Stimulated activated CD4-positive, alpha-beta T cell treated with anti-CD3 and anti-CD28 coated beads, Interleukin-4, amount 100 ng/mL, for 4 hours (primary cell): ENCODE data around the gene ITSN1.
"Not testable (repeated sequence)": the region's sequence is repeated elsewhere in the genome, so short reads cannot be mapped to it uniquely, and the experiment has no call there.

Experiments
- DNase-seq, 2 experiments: peaks; one replicate each; pipeline ENCODE4 v3.0.0-alpha.2; 2020

Gene ITSN1

DNA sequence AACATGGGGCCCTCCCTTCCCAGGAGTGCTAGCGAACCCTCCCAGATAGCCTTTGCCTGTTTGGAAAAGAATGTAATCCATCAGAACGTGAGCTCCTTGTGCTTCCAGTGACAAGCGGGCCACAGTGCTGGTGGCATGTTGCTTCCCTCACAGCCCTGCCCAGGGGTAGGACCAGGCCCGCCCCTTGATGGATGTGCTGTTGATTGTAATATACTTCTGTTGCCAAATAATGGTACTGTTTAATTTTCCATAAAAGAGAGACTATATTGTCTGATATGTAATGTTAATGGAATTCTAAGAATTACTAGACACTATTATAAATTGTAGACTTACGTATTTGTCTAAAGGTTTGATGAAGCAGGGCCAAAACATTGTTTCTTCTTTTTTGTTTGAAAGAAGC, 256.9 kb downstream of the ITSN1 start:
- no peak for DNase-seq

- no peak for DNase-seq
Measured at GRCh38 chr21:33901412-33902288, 259.3 kb downstream of the ITSN1 start.

GRCh38 chr21:33902349-33902748, 260.0 kb downstream of the ITSN1 start:
- DNase-seq = no peak

- no peak for DNase-seq
Measured at GRCh38 chr21:33904041-33904440, 261.7 kb downstream of the ITSN1 start.

DNA sequence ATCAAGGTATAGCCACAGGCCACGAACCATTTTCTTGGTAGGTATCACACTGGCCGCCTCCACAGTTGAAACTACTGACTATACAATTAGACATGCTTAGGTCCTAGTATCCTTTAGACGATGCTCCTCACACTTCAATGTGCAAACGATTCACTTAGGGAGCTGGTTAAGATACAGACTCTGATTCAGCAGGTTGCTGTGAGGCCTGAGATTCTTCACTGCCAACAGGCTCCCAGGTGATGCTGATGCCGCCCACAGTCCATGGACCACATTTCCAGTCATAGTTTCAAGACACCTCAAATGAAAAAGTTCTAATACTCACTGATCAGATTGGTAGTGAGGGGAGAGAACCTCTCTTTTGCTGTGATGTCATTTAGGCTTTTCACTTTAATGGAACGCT, 266.5 kb downstream of the ITSN1 start:
- DNase-seq = no peak

DNA sequence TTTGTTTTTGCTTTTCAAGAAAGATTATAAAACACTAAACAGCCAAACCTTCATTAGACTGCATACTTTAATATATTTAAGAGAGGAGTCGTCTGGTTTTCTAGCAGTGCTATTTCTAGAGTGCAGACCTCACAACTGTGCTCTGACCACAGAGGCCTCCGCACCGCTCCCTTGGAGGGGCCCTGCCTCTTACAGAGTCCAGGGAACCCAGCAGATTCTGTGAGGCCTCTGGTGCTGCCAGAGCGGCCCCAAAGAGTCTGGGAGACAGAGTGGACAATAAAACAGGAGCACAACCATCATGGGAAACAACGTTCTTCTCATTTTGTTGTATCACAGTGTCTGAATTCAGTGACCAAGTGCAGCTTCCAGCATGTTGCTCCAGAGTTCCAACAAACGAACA, 267.5 kb downstream of the ITSN1 start:
- no peak for DNase-seq

- DNase-seq = no peak
Measured at GRCh38 chr21:33914188-33914587, 271.9 kb downstream of the ITSN1 start.

DNA sequence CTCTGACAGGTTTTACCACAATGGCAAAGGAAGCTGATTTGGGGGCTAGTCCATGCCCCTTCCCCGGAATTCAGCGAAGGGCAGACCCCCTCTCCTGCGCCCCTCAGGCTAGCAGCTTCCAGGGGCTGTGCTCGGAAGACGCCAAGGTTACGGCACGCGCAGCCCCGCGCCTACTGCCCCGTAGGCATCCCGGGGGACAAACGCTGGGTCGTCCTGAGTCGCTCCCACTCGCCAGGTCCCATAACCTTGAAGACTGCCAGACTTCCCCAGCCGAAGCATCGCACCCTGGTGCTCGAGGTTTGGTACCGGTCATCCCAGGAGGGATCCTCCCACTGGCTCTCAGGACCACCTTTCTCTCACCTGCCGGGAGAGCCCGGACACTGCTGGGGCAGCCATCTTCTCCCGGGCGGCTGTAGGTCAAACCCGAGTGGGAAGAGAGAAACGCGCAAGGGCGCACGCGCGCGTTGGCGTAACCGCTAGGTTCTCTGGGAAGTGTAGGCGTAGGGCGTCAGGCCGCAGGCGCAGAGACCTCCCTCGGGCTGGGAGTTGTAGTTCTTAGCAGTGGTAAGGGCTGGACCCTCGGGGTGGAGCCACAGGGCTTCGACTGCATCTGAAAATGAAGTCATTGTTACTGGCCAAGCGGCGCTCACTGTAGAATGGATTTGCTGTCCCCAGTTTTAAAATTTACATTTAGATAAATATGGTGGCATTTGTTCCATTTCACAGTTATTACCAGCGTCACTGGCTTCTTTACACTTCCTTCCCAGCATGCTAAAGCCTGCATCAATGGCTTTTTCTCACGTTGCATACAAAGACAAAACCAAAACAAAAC, 273.3 kb downstream of the ITSN1 start, which contains the start of gene ATP5PO:
ATP5PO (minus strand) TSS at position 437 of the 832 bp plus-strand sequence; CDS start at position 396, 41 bp downstream.
- DNase-seq = peak; percentile 93 to 97

GRCh38 chr21:33916200-33916567, 273.9 kb downstream of the ITSN1 start:
- no peak for DNase-seq

DNA sequence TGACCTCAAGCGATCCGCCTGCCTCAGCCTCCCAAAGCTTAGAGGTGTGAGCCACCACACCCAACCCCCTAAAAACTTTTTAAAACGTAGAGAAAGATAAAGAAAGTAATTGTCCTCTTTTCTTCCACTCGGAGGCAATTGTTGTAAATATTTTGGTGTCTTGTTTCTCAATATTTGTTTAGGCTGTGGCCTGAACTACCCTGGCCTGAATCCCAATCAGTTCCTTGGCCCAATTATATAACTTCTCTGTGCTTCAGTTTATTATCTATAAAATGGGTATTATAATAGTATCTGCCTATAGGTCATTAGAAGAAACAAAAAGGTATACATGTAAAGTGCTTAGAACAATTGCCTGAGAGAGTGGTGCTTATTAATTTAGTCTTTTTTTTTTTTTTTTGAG, 275.1 kb downstream of the ITSN1 start:
- no peak for DNase-seq

- peak; percentile 81 to 90 for DNase-seq
Measured at GRCh38 chr21:33924079-33924765, 281.9 kb downstream of the ITSN1 start.

- DNase-seq = no peak
Measured at GRCh38 chr21:33924766-33925100, 282.4 kb downstream of the ITSN1 start.

- DNase-seq = not testable (repeated sequence)
Measured at GRCh38 chr21:33926248-33926647, 283.9 kb downstream of the ITSN1 start.

- peak in 1 of 2 experiments; percentile 71 for DNase-seq
Measured at GRCh38 chr21:33931052-33931798, 288.9 kb downstream of the ITSN1 start.

DNA sequence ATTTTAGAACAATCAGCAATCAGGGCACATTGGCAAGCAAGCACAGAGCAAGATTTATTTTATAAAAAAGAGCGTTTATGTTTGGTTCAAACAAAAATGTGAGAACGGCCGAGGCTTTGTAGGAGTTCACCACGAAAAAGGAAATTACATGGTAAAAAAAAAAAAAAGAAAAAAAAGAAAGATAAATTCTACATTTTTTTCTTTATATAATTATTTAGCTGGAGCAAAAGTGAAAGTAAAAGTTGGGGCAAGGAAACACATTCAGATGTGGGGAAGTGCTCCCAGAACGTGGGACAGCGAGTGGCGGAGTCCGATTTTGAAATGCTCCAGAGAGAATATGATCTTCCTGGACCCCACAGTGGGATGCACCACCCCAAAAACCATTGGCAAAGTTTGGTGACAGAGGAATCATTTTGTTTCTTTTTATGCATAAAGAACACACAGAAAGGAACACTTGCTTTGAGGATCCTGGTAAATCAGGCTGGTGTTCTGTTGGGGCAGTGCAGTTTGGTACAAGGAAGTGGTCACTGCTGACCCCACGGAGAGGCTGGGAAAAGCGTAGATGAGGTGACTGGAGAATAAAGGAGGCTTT, 289.6 kb downstream of the ITSN1 start:
- DNase-seq = no peak

DNA sequence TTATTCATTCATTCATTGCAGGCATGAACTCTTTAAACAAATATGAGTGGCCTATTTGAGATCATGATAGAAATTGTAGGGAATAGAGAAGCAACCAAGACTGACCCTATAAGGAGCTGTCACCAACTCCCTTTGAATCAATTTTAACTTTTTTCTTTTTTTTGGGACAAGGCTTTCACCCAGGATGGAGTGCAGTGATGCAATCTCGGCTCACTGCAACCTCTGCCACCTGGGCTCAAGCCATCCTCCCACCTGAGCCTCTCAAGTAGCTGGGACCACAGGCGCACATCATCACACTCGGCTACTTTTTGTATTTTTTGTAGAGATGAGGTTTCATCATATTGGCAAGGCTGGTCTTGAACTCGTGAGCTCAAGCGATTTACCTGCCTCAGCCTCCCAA, 290.4 kb downstream of the ITSN1 start:
- no peak for DNase-seq

DNA sequence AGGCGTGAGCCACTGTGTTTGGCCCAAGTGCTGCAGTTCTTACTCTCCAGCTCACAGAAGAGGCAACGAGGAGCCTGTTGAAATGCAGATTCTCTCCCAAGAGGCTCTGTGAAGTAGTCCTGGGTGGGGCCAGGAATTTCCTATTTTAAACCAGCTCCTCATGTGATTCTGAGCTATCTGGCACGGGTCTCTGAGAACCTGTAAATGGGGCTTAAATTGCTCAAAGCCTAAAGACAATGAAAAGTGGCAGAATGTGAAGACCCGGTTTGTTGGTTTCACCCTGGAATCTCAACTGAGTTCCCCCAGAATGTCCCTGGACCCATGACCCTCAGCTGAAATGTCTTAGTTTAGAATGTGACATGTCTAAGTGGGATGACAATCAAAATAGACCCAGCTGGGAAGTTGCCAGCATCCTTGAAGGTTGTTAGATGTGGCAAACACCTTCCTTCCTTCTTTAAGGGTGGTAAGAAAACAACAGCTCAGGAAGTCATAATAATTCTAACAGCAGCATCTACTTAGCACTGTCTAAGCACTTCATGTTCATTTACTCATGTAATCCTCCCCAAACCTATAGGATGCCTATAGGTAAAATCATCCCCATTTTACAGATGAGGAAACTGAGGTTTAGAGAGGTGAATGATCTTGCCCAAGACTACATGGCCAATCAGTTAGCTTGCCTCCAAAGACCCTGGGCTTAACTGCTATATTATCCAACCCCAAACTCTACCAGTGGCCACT, 294.2 kb downstream of the ITSN1 start:
- no peak for DNase-seq

DNA sequence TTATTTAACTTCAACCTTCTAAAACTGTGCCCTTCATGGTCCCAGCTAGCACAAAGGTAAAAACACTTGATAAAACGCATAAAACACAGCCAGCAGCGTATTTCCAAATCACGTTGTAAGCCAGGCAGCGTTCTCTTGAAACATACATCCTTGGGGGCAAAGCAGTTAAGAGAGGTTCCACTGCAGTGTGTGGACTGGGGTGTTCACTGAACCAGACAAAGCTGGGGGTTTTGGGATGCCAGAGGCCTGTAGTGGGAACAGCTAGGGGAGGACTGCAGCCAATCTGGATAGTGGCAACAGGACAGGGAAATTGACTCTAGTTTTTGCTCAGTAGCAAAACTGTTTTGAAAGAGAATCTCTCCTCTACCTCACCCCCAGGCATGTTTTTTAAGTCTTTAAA, 294.8 kb downstream of the ITSN1 start:
- DNase-seq = no peak

- DNase-seq = peak in 1 of 2 experiments; percentile 38
Measured at GRCh38 chr21:33937931-33938339, 295.6 kb downstream of the ITSN1 start.

DNA sequence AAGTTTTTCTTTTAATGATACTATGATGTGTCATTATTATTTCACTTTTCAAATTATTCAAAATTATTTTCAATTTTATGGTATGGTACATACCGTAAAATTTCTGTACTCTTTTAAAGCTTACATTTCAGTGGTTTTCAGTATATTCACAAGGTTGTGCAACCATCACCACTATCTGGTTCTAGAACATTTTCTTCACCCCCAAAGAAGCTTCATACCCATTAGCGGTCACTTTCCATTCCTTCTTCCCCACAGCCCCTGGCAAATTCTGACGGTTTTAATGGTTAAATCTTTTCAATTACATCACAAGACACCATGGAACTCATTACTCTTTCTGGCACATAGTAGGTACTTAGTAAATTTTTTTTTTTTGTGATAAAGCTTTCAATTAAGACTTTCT, 296.1 kb downstream of the ITSN1 start:
- no peak for DNase-seq

DNA sequence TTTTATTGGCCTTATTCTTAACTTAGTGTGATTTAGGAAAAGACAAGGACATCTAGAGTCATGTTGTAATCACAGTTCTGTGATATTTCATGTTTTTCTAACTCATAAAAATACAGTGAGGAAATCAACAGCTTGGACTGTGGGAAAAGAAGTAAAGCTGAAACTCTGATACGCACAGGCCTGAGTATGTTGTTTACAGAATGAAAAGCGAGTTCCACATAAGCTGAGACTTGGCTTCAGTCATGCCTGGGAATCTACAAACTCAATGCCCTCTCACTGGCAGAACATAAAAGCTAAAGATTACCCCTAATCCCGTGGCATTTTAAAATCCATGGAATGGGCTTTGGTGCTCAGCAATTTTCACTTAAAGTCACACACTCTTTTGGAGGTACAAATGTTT, 296.9 kb downstream of the ITSN1 start:
- no peak for DNase-seq
